ENCODE results near the gene CRYBA4.

Gene CRYBA4

GRCh38 chr22:26624803-26625202, 3.0 kb downstream of the CRYBA4 start:
- no peak for DNase-seq (ENCODE audit: low spot score)

- DNase-seq (ENCODE audit: low spot score), result no peak
These were observed 8.4 kb downstream of the CRYBA4 start for GRCh38 chr22:26629988-26630761.

GRCh38 chr22:26631282-26631681, 9.5 kb downstream of the CRYBA4 start:
- DNase-seq (ENCODE audit: low spot score), result no peak

- DNase-seq (ENCODE audit: low spot score), result no peak
These were observed 10.8 kb downstream of the CRYBA4 start for GRCh38 chr22:26632422-26633155.

- no peak for DNase-seq (ENCODE audit: low spot score)
These were observed 12.4 kb downstream of the CRYBA4 start for GRCh38 chr22:26634189-26634588.

GRCh38 chr22:26635117-26635516, 13.4 kb downstream of the CRYBA4 start:
- no peak for DNase-seq (ENCODE audit: low spot score)

GRCh38 chr22:26636296-26636695, 14.5 kb downstream of the CRYBA4 start:
- DNase-seq (ENCODE audit: low spot score), result no peak

- no peak for DNase-seq (ENCODE audit: low spot score)
These were observed 21.0 kb downstream of the CRYBA4 start for GRCh38 chr22:26642465-26643417.

- no peak for DNase-seq (ENCODE audit: low spot score)
These were observed 21.8 kb downstream of the CRYBA4 start for GRCh38 chr22:26643418-26644100.

GRCh38 chr22:26646158-26646557, 24.4 kb downstream of the CRYBA4 start:
- DNase-seq (ENCODE audit: low spot score), result no peak

GRCh38 chr22:26648011-26648497, 26.3 kb downstream of the CRYBA4 start:
- DNase-seq (ENCODE audit: low spot score), result no peak

GRCh38 chr22:26648528-26649388, 27.0 kb downstream of the CRYBA4 start:
- peak; percentile 46 for DNase-seq (ENCODE audit: low spot score)

GRCh38 chr22:26650722-26651421, 29.1 kb downstream of the CRYBA4 start:
- no peak for DNase-seq (ENCODE audit: low spot score)

GRCh38 chr22:26651815-26652214, 30.1 kb downstream of the CRYBA4 start:
- no peak for DNase-seq (ENCODE audit: low spot score)

GRCh38 chr22:26656891-26657851, 35.4 kb downstream of the CRYBA4 start, which contains the start of gene MIAT:
MIAT (plus strand) TSS chr22:26657588.
- no peak for DNase-seq (ENCODE audit: low spot score)

- no peak for DNase-seq (ENCODE audit: low spot score)
These were observed 36.4 kb downstream of the CRYBA4 start for GRCh38 chr22:26658161-26658560.

- DNase-seq (ENCODE audit: low spot score), result no peak
These were observed 37.1 kb downstream of the CRYBA4 start for GRCh38 chr22:26658671-26659478.

- DNase-seq (ENCODE audit: low spot score), result no peak
These were observed 38.6 kb downstream of the CRYBA4 start for GRCh38 chr22:26660356-26660755.
